Activated CD8-positive, alpha-beta memory T cell treated with anti-CD3 and anti-CD28 coated beads for 36 hours (primary cell): Measurements from ENCODE around the gene UVRAG. TPM values are rescaled to one million over a fixed set of nuclear protein-coding genes. Genes with fewer than 3 reads are reported as not detected.
"Not testable (repeated sequence)": the region's sequence is repeated elsewhere in the genome, so short reads cannot be mapped to it uniquely, and the experiment has no call there.

Experiments
- CTCF ChIA-PET: fragments of 350-600 bp; sonication (Branson Sonifier 250); formaldehyde crosslinking; loops from one replicate; lab custom pipeline; 2021; ENCODE audit warnings: antibody characterized with exemption; lab: Charles Lee
- POLR2A ChIA-PET: fragments of 350-600 bp; sonication (Branson Sonifier 250); formaldehyde crosslinking; loops from one replicate; lab custom pipeline; 2021; ENCODE audit warnings: antibody characterized with exemption; lab: Charles Lee
- total RNA-seq, 2 experiments: library from RNA; stranded (reverse); gene quantifications; one replicate each; pipeline ENCODE4 v1.2.3, GENCODE V29; 2021

UVRAG gene
- total RNA-seq, 2 experiments from 2014 or later = 15.7 to 16.4 TPM

GRCh38 chr11:76025068-76025467 is 210.1 kb downstream of the UVRAG start:
- ChIA-PET POLR2A (no interaction called here), CTCF (no interaction called here)

GRCh38 chr11:76025817-76026216 is 210.8 kb downstream of the UVRAG start:
- POLR2A ChIA-PET = no interaction called here
- CTCF ChIA-PET = no interaction called here

- CTCF ChIA-PET = no interaction called here
- POLR2A ChIA-PET = no interaction called here
These were observed 211.3 kb downstream of the UVRAG start for GRCh38 chr11:76026281-76026680.

GRCh38 chr11:76026862-76027261 is 211.9 kb downstream of the UVRAG start:
- ChIA-PET POLR2A (no interaction called here), CTCF (no interaction called here)

GRCh38 chr11:76030286-76030685 is 215.3 kb downstream of the UVRAG start:
- CTCF ChIA-PET = no interaction called here

GRCh38 chr11:76030968-76031590 is 216.1 kb downstream of the UVRAG start:
- POLR2A ChIA-PET = no interaction called here

More at GRCh38 chr11:76030286-76030685, 215.3 kb downstream of the UVRAG start:
- POLR2A ChIA-PET = no interaction called here

GRCh38 chr11:76033699-76034098 is 218.7 kb downstream of the UVRAG start:
- CTCF ChIA-PET = no interaction called here
- POLR2A ChIA-PET = no interaction called here

More at GRCh38 chr11:76030968-76031590, 216.1 kb downstream of the UVRAG start:
- CTCF ChIA-PET = interaction anchor here (0.7 to 0.9 kb wide), 2 partner anchors 14 to 101 kb away, joined by 3 read pairs; no protein-coding TSS in a partner anchor

- POLR2A ChIA-PET = no interaction called here
- CTCF ChIA-PET = no interaction called here
These were observed 220.0 kb downstream of the UVRAG start for GRCh38 chr11:76035020-76035419.

GRCh38 chr11:76038608-76039007 is 223.6 kb downstream of the UVRAG start:
- CTCF ChIA-PET = no interaction called here
- POLR2A ChIA-PET = no interaction called here

GRCh38 chr11:76041208-76041607 is 226.2 kb downstream of the UVRAG start:
- ChIA-PET POLR2A (no interaction called here), CTCF (no interaction called here)

- CTCF ChIA-PET = interaction anchor here (1.4 kb wide), 1 partner anchor 13 kb away, joined by 3 read pairs; no protein-coding TSS in a partner anchor
- POLR2A ChIA-PET = no interaction called here
These were observed 229.8 kb downstream of the UVRAG start for GRCh38 chr11:76044750-76045320.

GRCh38 chr11:76047231-76047630 is 232.2 kb downstream of the UVRAG start:
- CTCF ChIA-PET = no interaction called here
- POLR2A ChIA-PET = no interaction called here

- POLR2A ChIA-PET = no interaction called here
- CTCF ChIA-PET = no interaction called here
These were observed 232.8 kb downstream of the UVRAG start for GRCh38 chr11:76047766-76048165.

- CTCF ChIA-PET = no interaction called here
These were observed 233.8 kb downstream of the UVRAG start for GRCh38 chr11:76048763-76049162.

GRCh38 chr11:76049511-76049910 is 234.5 kb downstream of the UVRAG start:
- ChIA-PET CTCF (no interaction called here), POLR2A (no interaction called here)

More at GRCh38 chr11:76048763-76049162, 233.8 kb downstream of the UVRAG start:
- POLR2A ChIA-PET = no interaction called here

- ChIA-PET CTCF (no interaction called here), POLR2A (no interaction called here)
These were observed 236.9 kb downstream of the UVRAG start for GRCh38 chr11:76051937-76052336.

- CTCF ChIA-PET = no interaction called here
These were observed 239.3 kb downstream of the UVRAG start for GRCh38 chr11:76054330-76054729.

GRCh38 chr11:76056876-76057275 is 241.9 kb downstream of the UVRAG start:
- ChIA-PET POLR2A (no interaction called here), CTCF (no interaction called here)

More at GRCh38 chr11:76054330-76054729, 239.3 kb downstream of the UVRAG start:
- POLR2A ChIA-PET = no interaction called here

GRCh38 chr11:76060475-76061036 is 245.5 kb downstream of the UVRAG start:
- CTCF ChIA-PET, POLR2A ChIA-PET: not testable (repeated sequence)

- CTCF ChIA-PET = no interaction called here
- POLR2A ChIA-PET = no interaction called here
These were observed 247.7 kb downstream of the UVRAG start for GRCh38 chr11:76062733-76063132.

GRCh38 chr11:76064192-76064591 is 249.2 kb downstream of the UVRAG start:
- ChIA-PET POLR2A (no interaction called here), CTCF (no interaction called here)
